Measurements from ENCODE around the gene CACNA1G.

The CACNA1G gene

GRCh38 chr17:50569592-50569991 lies 9.1 kb downstream of the CACNA1G start:
- POLR2A ChIA-PET (ENCODE audit: low non-redundant PET), result no interaction called here
- no peak for TF ChIP-seq CTCF (conservative IDR thresholded peaks at IDR 0.05; ENCODE audit: low read depth)
- DNase-seq (ENCODE audit: low spot score), result no peak
- CTCF ChIA-PET, result no interaction called here
- no peak overlapping the region for H3K27ac ChIP-seq

- ChIA-PET CTCF (no interaction called here), POLR2A (ENCODE audit: low non-redundant PET) (no interaction called here)
- no peak overlapping the region for H3K27ac ChIP-seq
- no peak for DNase-seq (ENCODE audit: low spot score)
- TF ChIP-seq CTCF (conservative IDR thresholded peaks at IDR 0.05; ENCODE audit: low read depth), result no peak
These were observed 9.5 kb downstream of the CACNA1G start for GRCh38 chr17:50570032-50570431.

- TF ChIP-seq CTCF (conservative IDR thresholded peaks at IDR 0.05; ENCODE audit: low read depth), result no peak
- no peak for DNase-seq (ENCODE audit: low spot score)
- H3K27ac ChIP-seq, result no peak overlapping the region
- ChIA-PET POLR2A (ENCODE audit: low non-redundant PET) (no interaction called here), CTCF (no interaction called here)
These were observed 10.0 kb downstream of the CACNA1G start for GRCh38 chr17:50570528-50570927.

GRCh38 chr17:50571681-50572080 lies 11.2 kb downstream of the CACNA1G start:
- no peak overlapping the region for H3K27ac ChIP-seq
- POLR2A ChIA-PET (ENCODE audit: low non-redundant PET), result no interaction called here
- no peak for DNase-seq (ENCODE audit: low spot score)
- TF ChIP-seq CTCF (conservative IDR thresholded peaks at IDR 0.05; ENCODE audit: low read depth), result no peak
- CTCF ChIA-PET, result interaction anchor here (0.7 kb wide), 1 partner anchor 93 kb away, joined by 3 read pairs; no protein-coding TSS in a partner anchor

- no peak overlapping the region for H3K27ac ChIP-seq
- TF ChIP-seq CTCF (conservative IDR thresholded peaks at IDR 0.05; ENCODE audit: low read depth), result no peak
- POLR2A ChIA-PET (ENCODE audit: low non-redundant PET), result no interaction called here
- no peak for DNase-seq (ENCODE audit: low spot score)
- CTCF ChIA-PET, result interaction anchor here (0.7 kb wide), 1 partner anchor 93 kb away, joined by 3 read pairs; no protein-coding TSS in a partner anchor
These were observed 12.0 kb downstream of the CACNA1G start for GRCh38 chr17:50572541-50572940.

- ChIA-PET POLR2A (ENCODE audit: low non-redundant PET) (interaction anchor here (0.6 kb wide), 1 partner anchor 144 kb away, joined by 3 read pairs; no protein-coding TSS in a partner anchor), CTCF (interaction anchor here (1.2 kb wide), 1 partner anchor 57 kb away, joined by 3 read pairs; no protein-coding TSS in a partner anchor)
- TF ChIP-seq CTCF (conservative IDR thresholded peaks at IDR 0.05; ENCODE audit: low read depth), result no peak
- H3K27ac ChIP-seq, result no peak overlapping the region
- no peak for DNase-seq (ENCODE audit: low spot score)
These were observed 13.5 kb downstream of the CACNA1G start for GRCh38 chr17:50573866-50574611.

Data from RWPE1 (cell line).